Measurements from ENCODE around the gene UBE2U.

DNA sequence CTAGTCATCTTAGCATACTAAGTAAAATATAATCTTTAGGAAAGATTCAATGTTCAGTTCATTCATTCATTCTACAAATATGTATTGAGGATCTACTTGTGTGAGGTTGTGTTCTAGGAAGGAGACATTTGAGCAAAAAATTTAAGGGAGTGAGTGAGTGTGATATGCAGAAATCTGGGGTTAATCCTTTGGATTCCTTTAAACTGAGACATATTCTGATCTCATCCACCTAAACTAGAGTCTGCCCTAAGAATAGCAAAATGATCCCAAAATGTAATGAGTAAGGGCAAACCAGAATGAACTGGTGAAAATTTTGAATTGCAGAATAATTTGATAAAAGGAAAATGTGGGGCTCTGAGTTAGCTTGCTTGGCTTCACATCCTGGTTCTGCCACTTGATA, 8.6 kb downstream of the UBE2U start:
- TF ChIP-seq GATA2 (IDR thresholded peaks at IDR 0.05; ENCODE audit: low read depth, low read length) (no peak), GATA3 (IDR thresholded peaks at IDR 0.05; ENCODE audit: low read depth, low read length) (no peak)
